ENCODE results near the gene PCP2.

The PCP2 gene

GRCh38 chr19:7662657-7663056 lies 29.1 kb upstream of the PCP2 start:
- no peak for DNase-seq (ENCODE audit: low read depth, low spot score)
- TF ChIP-seq CTCF (IDR thresholded peaks at IDR 0.05; ENCODE audit: low read depth, low read length) = no peak
- no peak overlapping the region for H3K4me3 ChIP-seq (ENCODE audit: low read depth, low read length)
- in situ Hi-C loops (cut with HindIII; ENCODE audit: low sequenced_read_pairs) = no loop called here

- TF ChIP-seq CTCF (IDR thresholded peaks at IDR 0.05; ENCODE audit: low read depth, low read length) = no peak
- DNase-seq (ENCODE audit: low read depth, low spot score) = no peak
- in situ Hi-C loops (cut with HindIII; ENCODE audit: low sequenced_read_pairs) = no loop called here
- no peak overlapping the region for H3K4me3 ChIP-seq (ENCODE audit: low read depth, low read length)
Measured at GRCh38 chr19:7661744-7662538, 28.4 kb upstream of the PCP2 start.

GRCh38 chr19:7658219-7658686 lies 24.7 kb upstream of the PCP2 start:
- in situ Hi-C loops (cut with HindIII; ENCODE audit: low sequenced_read_pairs) = no loop called here
- no peak for DNase-seq (ENCODE audit: low read depth, low spot score)
- TF ChIP-seq CTCF (IDR thresholded peaks at IDR 0.05; ENCODE audit: low read depth, low read length) = no peak
- no peak overlapping the region for H3K4me3 ChIP-seq (ENCODE audit: low read depth, low read length)

GRCh38 chr19:7657131-7657751 lies 23.7 kb upstream of the PCP2 start:
- DNase-seq (ENCODE audit: low read depth, low spot score) = no peak
- no peak for TF ChIP-seq CTCF (IDR thresholded peaks at IDR 0.05; ENCODE audit: low read depth, low read length)
- H3K4me3 ChIP-seq (ENCODE audit: low read depth, low read length) = no peak overlapping the region
- in situ Hi-C loops (cut with HindIII; ENCODE audit: low sequenced_read_pairs) = no loop called here

GRCh38 chr19:7655581-7655980 lies 22.1 kb upstream of the PCP2 start:
- no peak for DNase-seq (ENCODE audit: low read depth, low spot score)
- in situ Hi-C loops (cut with HindIII; ENCODE audit: low sequenced_read_pairs) = no loop called here
- no peak for TF ChIP-seq CTCF (IDR thresholded peaks at IDR 0.05; ENCODE audit: low read depth, low read length)

GRCh38 chr19:7654401-7654800 lies 20.9 kb upstream of the PCP2 start:
- DNase-seq (ENCODE audit: low read depth, low spot score) = no peak

More at GRCh38 chr19:7655581-7655980, 22.1 kb upstream of the PCP2 start:
- H3K4me3 ChIP-seq (ENCODE audit: low read depth, low read length) = no peak overlapping the region

More at GRCh38 chr19:7654401-7654800, 20.9 kb upstream of the PCP2 start:
- no peak overlapping the region for H3K4me3 ChIP-seq (ENCODE audit: low read depth, low read length)
- no peak for TF ChIP-seq CTCF (IDR thresholded peaks at IDR 0.05; ENCODE audit: low read depth, low read length)
- in situ Hi-C loops (cut with HindIII; ENCODE audit: low sequenced_read_pairs) = no loop called here
